Activated CD4-positive, alpha-beta memory T cell treated with anti-CD3 and anti-CD28 coated beads, Interleukin-2, amount 10 ng/mL, durations not matched to agents 7 days and 5 days (primary cell): ENCODE data around the gene ZPR1. TPM values are rescaled to one million over a fixed set of nuclear protein-coding genes. Genes with fewer than 3 reads are reported as not detected.

ENCODE experiments used
- CTCF ChIA-PET: fragments of 350-600 bp; sonication (Branson Sonifier 250); formaldehyde crosslinking; loops from one replicate; lab custom pipeline; 2021; ENCODE audit warnings: antibody characterized with exemption, inconsistent platforms; lab: Charles Lee
- POLR2A ChIA-PET: fragments of 350-600 bp; sonication (Branson Sonifier 250); formaldehyde crosslinking; loops from one replicate; lab custom pipeline; 2021; ENCODE audit warnings: antibody characterized with exemption; lab: Charles Lee
- DNase-seq: peaks from one replicate; pipeline ENCODE4 v3.0.0-alpha.2; 2020
- H3K27ac Mint-ChIP-seq: one replicate; pipeline ENCODE4 v1.8.0; 2021; ENCODE audit warnings: mild to moderate bottlenecking, mixed read lengths
- H3K27me3 Mint-ChIP-seq: one replicate; pipeline ENCODE4 v1.8.0; 2021; ENCODE audit warnings: mixed read lengths
- H3K36me3 Mint-ChIP-seq: one replicate; pipeline ENCODE4 v1.8.0; 2021; ENCODE audit warnings: low read depth, mixed read lengths
- H3K4me1 Mint-ChIP-seq: one replicate; pipeline ENCODE4 v1.8.0; 2021; ENCODE audit warnings: mixed read lengths
- H3K4me3 Mint-ChIP-seq: one replicate; pipeline ENCODE4 v1.8.0; 2021; ENCODE audit warnings: mild to moderate bottlenecking, mixed read lengths
- H3K9me3 Mint-ChIP-seq: one replicate; pipeline ENCODE4 v1.8.0; 2021; ENCODE audit warnings: mixed read lengths
- total RNA-seq, 2 experiments: library from RNA; stranded (reverse); gene quantifications; one replicate each; pipeline ENCODE4 v1.2.3, GENCODE V29; 2021

Gene ZPR1
- total RNA-seq, 2 experiments from 2014 or later, result 55.6 to 57.6 TPM

DNA sequence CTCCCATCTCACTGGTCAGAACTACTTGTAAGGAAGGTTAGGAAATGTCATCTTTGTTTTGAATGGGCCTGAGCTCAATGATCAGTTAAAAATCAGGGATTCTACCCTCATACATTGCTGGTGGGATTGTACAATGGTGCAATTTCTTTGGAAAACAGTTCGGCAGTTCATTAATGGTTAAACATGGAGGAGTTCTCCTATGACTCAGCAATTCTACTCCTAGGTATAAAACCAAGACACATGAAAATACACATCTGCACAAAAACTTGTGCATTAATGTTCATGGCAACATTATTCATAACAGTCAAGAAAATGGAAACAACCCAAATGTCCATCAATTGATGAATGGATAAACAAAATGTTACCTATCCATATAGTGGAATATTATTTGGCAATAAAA is 8.7 kb upstream of the ZPR1 start:
- ChIA-PET POLR2A (interaction anchor here (1.0 kb wide), 1 partner anchor 9 kb away, joined by 3 read pairs; the partner anchor contains the start of gene ZPR1), CTCF (no interaction called here)
- H3K9me3 Mint-ChIP-seq, result no peaks in the 10 kb centered on the region
- H3K36me3 Mint-ChIP-seq, result peaks cover 5% of the 10 kb centered on the region
- H3K27me3 Mint-ChIP-seq, result peaks cover 19% of the 10 kb centered on the region
- H3K4me3 Mint-ChIP-seq, result no peak overlapping the region
- no peak overlapping the region for H3K27ac Mint-ChIP-seq
- no peaks in the 10 kb centered on the region for H3K4me1 Mint-ChIP-seq
- no peak for DNase-seq

DNA sequence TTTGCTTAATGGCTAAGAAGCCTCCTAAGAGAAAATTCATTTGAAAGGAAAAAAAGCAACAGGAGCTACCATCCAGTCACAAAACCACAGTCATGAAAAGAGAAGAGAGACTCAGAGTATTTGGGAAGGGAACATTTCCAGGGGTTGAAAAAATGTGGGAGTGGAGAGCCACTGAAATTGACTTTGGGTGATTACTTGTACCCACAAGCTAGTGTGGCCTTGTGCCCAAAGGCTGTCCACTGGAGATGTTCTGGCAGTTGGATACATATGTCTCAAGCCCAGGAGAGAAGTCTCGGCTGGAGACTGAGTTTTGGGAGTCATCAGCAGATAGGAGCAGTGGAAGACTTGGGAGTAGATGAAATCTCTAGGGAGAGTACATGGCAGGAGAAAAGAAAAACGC is 7.0 kb upstream of the ZPR1 start:
- POLR2A ChIA-PET, result interaction anchor here (0.7 kb wide), 1 partner anchor 21 kb away, joined by 3 read pairs; no protein-coding TSS in a partner anchor
- Mint-ChIP-seq H3K27ac (no peak overlapping the region), H3K27me3 (peaks cover 17% of the 10 kb centered on the region), H3K36me3 (peaks cover 5% of the 10 kb centered on the region), H3K4me3 (no peak overlapping the region), H3K9me3 (no peaks in the 10 kb centered on the region), H3K4me1 (peaks cover 5% of the 10 kb centered on the region)
- CTCF ChIA-PET, result interaction anchor here (0.6 to 9.6 kb wide), 3 partner anchors 40 to 344 kb away, joined by 3 to 158 read pairs (median 84); partner anchors contain the start of gene APOA1
- no peak for DNase-seq

DNA sequence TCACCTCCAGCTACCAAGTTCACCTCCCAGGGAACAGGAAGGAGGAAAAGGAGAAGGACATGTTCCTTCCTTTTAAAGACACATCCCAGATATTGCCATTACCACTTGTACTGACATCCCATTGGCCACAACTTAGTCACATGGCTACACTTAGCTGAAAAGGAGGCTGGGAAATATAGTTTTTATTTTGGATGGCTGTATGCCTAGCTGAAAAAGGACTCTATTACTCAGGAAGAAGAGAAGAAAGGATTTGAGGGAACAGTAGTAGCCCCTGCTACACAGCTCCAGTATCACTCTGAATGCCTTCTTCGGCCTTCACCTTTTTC is 5.9 kb upstream of the ZPR1 start:
- peaks cover 5% of the 10 kb centered on the region for H3K4me1 Mint-ChIP-seq
- ChIA-PET POLR2A (interaction anchor here (0.6 to 1.6 kb wide), 2 partner anchors 57 to 60 kb away, joined by 3 to 4 read pairs; no protein-coding TSS in a partner anchor), CTCF (interaction anchor here (0.6 to 9.6 kb wide), 4 partner anchors 23 to 313 kb away, joined by 3 to 158 read pairs (median 46); partner anchors contain the start of gene APOA1)
- H3K36me3 Mint-ChIP-seq, result peaks cover 5% of the 10 kb centered on the region
- H3K27me3 Mint-ChIP-seq, result peaks cover 12% of the 10 kb centered on the region
- no peak overlapping the region for H3K27ac Mint-ChIP-seq
- H3K4me3 Mint-ChIP-seq, result no peak overlapping the region
- no peaks in the 10 kb centered on the region for H3K9me3 Mint-ChIP-seq
- no peak for DNase-seq

DNA sequence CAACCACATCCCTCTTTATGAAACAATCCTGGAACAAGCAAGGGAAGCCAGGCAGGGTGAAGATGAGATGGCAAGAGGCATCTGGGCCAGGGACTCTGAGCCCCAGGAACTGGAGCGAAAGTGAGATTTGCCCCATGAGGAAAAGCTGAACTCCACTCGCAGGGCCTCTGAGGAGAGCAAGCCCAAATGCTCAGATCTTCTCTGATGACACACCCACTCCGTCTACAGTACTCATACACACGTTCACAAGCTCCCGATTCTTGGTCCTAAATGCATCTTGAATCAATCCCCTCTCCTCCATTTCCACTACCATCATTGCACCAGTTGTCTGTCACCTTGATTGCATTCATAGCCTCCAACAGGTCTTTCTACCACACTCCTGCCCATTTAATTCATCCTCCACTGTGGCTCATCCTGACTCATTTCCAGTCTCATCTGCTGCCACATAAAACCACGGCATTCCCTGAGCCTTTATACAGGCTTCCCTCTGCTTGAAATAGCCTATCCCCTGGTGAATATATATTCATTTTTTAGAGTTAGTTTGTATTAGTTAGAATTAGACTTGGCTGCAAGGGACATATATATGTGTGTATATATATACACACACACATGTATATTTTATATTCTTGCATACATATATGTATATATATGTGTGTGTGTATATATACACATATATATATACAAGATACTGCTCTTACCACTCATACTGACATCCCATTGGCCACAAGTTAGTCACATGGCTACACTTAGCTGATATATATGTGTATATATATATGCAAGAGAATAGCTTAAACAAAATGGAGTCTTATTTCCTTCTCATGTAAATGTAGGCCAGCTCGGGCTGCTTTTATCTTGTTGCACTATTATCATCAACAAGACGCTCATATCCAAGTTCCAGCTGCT is 5.3 kb upstream of the ZPR1 start:
- Mint-ChIP-seq H3K27me3 (peaks cover 12% of the 10 kb centered on the region), H3K36me3 (peaks cover 5% of the 10 kb centered on the region), H3K9me3 (no peaks in the 10 kb centered on the region), H3K27ac (no peak overlapping the region), H3K4me3 (no peak overlapping the region), H3K4me1 (peaks cover 11% of the 10 kb centered on the region)
- ChIA-PET POLR2A (interaction anchor here (0.6 to 1.6 kb wide), 2 partner anchors 58 to 60 kb away, joined by 3 to 4 read pairs; no protein-coding TSS in a partner anchor), CTCF (interaction anchor here (0.6 to 9.6 kb wide), 4 partner anchors 23 to 313 kb away, joined by 3 to 158 read pairs (median 46); partner anchors contain the start of gene APOA1)
- DNase-seq, result no peak

DNA sequence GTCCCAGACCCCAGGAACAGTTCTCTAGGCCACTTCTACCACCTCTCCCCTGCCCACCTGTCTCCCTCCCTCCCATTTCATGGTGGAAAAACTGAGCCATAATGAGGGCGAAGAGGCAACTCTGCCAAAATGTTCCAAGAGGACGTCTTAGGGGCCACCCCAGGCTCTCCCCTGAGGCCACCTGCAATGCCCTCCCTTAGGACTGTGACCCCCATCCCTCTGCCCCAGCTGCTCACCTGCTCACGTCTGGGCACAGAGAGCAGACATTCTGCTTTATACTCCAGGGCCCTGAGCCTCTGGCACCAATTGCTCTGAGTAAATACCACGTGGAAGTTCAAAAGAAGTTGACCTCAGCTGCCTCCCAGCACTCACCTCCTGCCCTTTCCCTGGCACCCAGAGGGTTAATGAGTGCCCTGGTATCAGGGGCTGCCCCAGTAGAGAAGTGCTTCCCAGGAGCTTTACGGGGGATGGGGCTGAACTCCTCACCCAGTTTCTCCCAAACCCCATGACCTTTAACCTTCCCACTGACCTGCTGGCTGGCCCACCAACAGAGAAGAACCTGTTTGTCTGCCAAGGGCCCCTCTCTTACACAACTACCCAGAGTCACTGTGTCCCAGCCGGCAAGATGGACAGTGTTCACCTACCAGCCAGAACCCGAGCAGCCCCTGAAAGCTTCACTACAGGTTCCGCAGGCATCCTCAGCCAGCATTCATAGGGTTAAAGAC is 4.5 kb upstream of the ZPR1 start:
- POLR2A ChIA-PET, result no interaction called here
- no peak overlapping the region for H3K27ac Mint-ChIP-seq

DNA sequence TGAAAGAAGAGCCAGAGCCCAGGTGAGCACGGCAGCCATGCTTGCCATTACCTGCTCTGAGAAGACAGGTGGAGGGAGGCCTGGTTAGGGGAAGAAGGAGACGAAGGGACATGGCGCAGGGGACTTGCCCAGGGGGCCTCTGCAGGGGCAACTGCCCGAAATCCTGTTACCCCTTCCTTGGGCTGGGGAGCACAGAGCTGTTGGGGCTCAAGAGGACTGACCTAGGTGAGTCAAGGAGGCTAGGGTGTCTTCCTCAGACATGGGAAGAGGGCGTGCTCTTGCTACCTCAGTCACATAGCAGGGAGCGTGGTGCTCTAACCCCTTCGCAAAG is 4.0 kb upstream of the ZPR1 start, which contains the start of gene APOA5:
APOA5 (minus strand) TSS at position 67 of the 331 bp plus-strand sequence; CDS start at position 48, 19 bp downstream.
- CTCF ChIA-PET, result interaction anchor here (0.6 to 9.6 kb wide), 37 partner anchors 9 to 536 kb away, joined by 3 to 158 read pairs (median 5); partner anchors contain the start of genes APOA1, APOA4, BUD13 and CEP164
- H3K4me1 Mint-ChIP-seq, result peaks cover 16% of the 10 kb centered on the region
- H3K27ac Mint-ChIP-seq, result no peak within 1 kb of the TSS
- peaks cover 12% of the 10 kb centered on the region for H3K27me3 Mint-ChIP-seq
- POLR2A ChIA-PET, result interaction anchor here (1.2 to 6.9 kb wide), 3 partner anchors 17 to 314 kb away, joined by 4 to 119 read pairs (median 8); partner anchors contain the start of gene BUD13
- H3K9me3 Mint-ChIP-seq, result no peaks in the 10 kb centered on the region
- no peak for DNase-seq
- H3K36me3 Mint-ChIP-seq, result peaks cover 10% of the 10 kb centered on the region
- H3K4me3 Mint-ChIP-seq, result no peak within 1 kb of the TSS

More for the DNA sequence above, 4.5 kb upstream of the ZPR1 start:
- peaks cover 11% of the 10 kb centered on the region for H3K4me1 Mint-ChIP-seq
- peaks cover 6% of the 10 kb centered on the region for H3K36me3 Mint-ChIP-seq
- H3K27me3 Mint-ChIP-seq, result peaks cover 12% of the 10 kb centered on the region
- CTCF ChIA-PET, result interaction anchor here (1.5 to 9.6 kb wide), 7 partner anchors 8 to 535 kb away, joined by 3 to 158 read pairs (median 7); partner anchors contain the start of genes APOA1, APOA4 and CEP164
- no peak overlapping the region for H3K4me3 Mint-ChIP-seq
- no peak for DNase-seq
- H3K9me3 Mint-ChIP-seq, result no peaks in the 10 kb centered on the region

DNA sequence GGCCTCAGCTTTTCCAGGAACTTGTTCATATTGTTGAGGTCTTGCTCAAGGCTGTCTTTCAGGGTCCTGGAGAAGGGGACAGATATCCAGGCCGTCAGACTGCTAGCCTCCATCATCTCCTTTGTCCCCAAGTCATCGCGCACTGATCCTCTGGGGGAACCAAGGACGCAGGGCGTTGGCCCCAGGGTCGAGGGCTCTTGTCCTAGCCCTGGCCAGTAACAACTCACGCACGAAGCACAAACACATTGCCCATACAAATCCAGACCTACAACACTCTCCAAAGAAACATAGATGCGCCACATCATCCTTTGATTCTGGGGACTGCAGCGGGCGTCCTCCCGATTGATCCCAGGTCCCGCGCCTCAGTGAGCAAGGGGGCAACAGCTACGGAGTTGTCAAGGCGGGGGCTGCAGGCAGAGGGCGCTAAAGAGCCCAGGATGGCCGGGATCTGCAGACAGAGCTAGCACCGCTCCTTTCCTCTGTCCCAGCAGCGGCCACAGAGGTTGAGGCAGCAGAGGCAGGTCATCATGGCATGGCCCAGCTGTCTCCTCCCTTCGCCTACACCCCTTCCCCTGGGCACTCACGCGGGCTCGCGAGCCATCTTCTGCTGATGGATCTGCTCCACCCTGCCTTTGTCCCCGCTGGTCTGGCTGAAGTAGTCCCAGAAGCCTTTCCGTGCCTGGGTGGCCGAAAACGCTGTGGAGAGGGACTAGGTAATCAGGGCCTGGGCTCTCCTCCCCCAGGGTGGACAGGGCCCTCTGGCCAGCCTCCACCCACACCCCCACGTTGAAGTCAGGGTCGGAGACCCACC is 3.4 kb upstream of the ZPR1 start:
- DNase-seq, result peak; percentile 79
- ChIA-PET CTCF (interaction anchor here (0.6 to 9.6 kb wide), 38 partner anchors 8 to 536 kb away, joined by 3 to 158 read pairs (median 5); partner anchors contain the start of genes APOA1, APOA4, BUD13 and CEP164), POLR2A (interaction anchor here (1.2 to 6.9 kb wide), 4 partner anchors 16 to 315 kb away, joined by 4 to 119 read pairs (median 10); partner anchors contain the start of gene BUD13)
- peaks cover 12% of the 10 kb centered on the region for H3K36me3 Mint-ChIP-seq
- H3K9me3 Mint-ChIP-seq, result no peaks in the 10 kb centered on the region
- no peak overlapping the region for H3K4me3 Mint-ChIP-seq
- H3K27me3 Mint-ChIP-seq, result peaks cover 9% of the 10 kb centered on the region
- no peak overlapping the region for H3K27ac Mint-ChIP-seq
- H3K4me1 Mint-ChIP-seq, result peaks cover 22% of the 10 kb centered on the region

DNA sequence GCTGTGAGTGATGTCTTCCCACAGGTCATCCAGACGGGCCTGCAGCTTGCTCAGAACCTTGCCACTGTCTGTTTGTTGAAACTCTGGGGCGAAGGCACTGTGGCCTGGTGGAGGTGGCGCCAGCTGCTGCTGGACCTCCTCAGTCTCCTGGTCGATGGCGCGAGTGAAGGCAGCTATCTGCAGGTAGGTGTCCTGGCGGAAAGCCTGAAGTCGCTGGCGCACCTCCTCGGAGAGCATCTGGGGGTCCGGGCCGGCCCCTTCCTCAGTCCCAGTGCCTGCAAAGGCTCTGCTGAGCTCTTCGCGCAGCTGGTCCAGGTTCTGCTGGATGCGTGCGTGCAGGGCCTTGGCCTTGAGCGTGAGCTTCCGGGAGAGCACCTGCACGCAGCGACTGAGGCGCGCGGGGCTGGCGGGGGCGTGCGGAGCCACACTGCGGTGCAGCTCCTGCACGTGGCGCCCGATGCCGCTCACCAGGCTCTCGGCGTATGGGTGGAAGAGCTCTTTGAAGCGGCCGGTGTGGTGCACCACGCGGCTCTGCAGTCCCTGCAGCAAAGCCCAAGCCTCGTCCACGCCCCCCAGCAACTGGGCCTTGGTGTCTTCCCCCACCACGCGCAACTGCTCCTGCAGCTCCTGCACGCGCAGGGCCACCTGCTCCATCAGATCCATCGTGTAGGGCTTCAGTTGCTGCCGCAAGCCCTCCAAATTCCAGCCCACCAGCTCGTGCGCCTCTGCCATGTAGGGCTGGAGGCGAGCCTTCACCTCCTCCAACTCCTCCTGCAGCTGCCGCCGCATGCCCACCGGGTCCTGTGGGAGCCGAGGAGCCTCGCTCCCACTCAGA is 2.6 kb upstream of the ZPR1 start:
- Mint-ChIP-seq H3K36me3 (peaks cover 20% of the 10 kb centered on the region), H3K4me1 (peaks cover 30% of the 10 kb centered on the region), H3K27ac (no peak overlapping the region), H3K27me3 (peaks cover 9% of the 10 kb centered on the region), H3K4me3 (no peak overlapping the region), H3K9me3 (no peaks in the 10 kb centered on the region)
- DNase-seq, result no peak
- POLR2A ChIA-PET, result interaction anchor here (0.7 to 6.9 kb wide), 8 partner anchors 15 to 316 kb away, joined by 3 to 119 read pairs (median 4); partner anchors contain the start of genes BUD13 and SIK3
- CTCF ChIA-PET, result interaction anchor here (1.0 to 9.6 kb wide), 31 partner anchors 8 to 436 kb away, joined by 3 to 158 read pairs (median 5); partner anchors contain the start of genes APOA1, APOA4, BUD13 and PAFAH1B2

DNA sequence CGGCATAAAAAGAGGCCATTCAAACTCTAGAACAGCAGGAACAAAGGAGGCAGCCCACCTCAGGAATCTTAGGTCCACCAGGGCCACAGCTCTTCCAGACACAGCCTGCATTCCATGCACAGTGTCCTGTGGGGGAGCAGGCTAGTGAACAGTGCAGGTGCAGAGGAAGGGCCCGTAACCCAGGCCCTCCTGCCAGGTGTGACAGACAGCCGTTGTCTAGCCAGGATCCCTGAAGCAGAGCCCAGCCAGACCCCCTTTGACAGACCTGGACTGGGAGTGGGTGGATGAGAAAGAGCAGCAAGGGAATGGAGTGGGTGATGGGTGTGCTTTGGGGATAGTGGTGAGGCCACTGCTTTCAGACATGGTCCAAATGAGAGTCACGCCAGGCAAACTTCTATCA is 1.2 kb upstream of the ZPR1 start:
- ChIA-PET CTCF (interaction anchor here (1.5 to 9.6 kb wide), 3 partner anchors 46 to 356 kb away, joined by 5 to 158 read pairs (median 84); partner anchors contain the start of genes APOA1 and PAFAH1B2), POLR2A (interaction anchor here (2.6 to 6.9 kb wide), 2 partner anchors 14 to 65 kb away, joined by 11 to 119 read pairs; partner anchors contain the start of gene BUD13)
- peak overlapping the region; percentile 7 for H3K27ac Mint-ChIP-seq
- H3K4me1 Mint-ChIP-seq, result peaks cover 44% of the 10 kb centered on the region
- H3K4me3 Mint-ChIP-seq, result no peak overlapping the region
- peaks cover 9% of the 10 kb centered on the region for H3K27me3 Mint-ChIP-seq
- peaks cover 34% of the 10 kb centered on the region for H3K36me3 Mint-ChIP-seq
- no peaks in the 10 kb centered on the region for H3K9me3 Mint-ChIP-seq
- no peak for DNase-seq

DNA sequence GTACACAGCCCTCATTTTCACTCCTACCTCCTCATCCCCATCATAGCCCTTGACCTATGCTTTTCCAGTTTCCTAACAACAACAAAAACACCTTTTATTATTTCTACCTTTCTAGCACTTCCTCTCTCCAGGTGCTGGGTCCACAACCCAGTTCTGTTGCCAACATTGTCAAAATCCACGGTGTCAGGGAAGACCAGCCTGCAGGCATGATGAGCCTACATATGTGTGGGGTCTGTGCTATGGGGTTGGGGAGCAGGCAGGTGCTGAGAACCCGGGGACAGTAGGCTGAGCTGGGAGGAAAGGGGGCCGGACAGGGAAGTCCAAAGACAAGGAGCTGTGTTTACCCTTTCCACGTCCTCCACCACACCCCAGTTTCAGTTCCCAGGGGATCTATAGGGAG is 711 bp upstream of the ZPR1 start:
- H3K4me1 Mint-ChIP-seq, result peaks cover 46% of the 10 kb centered on the region
- H3K36me3 Mint-ChIP-seq, result peaks cover 36% of the 10 kb centered on the region
- CTCF ChIA-PET, result interaction anchor here (0.6 to 9.6 kb wide), 5 partner anchors 18 to 334 kb away, joined by 3 to 158 read pairs (median 4); partner anchors contain the start of genes APOA1 and SIK3
- H3K4me3 Mint-ChIP-seq, result peak overlapping the region; percentile 91
- peaks cover 9% of the 10 kb centered on the region for H3K27me3 Mint-ChIP-seq
- peak overlapping the region; percentile 82 for H3K27ac Mint-ChIP-seq
- POLR2A ChIA-PET, result interaction anchor here (1.1 to 6.9 kb wide), 10 partner anchors 7 to 443 kb away, joined by 3 to 119 read pairs (median 8); partner anchors contain the start of genes BUD13, PAFAH1B2, PCSK7 and SIK3
- H3K9me3 Mint-ChIP-seq, result no peaks in the 10 kb centered on the region
- DNase-seq, result no peak
